Activated T-cell treated with anti-CD3 and anti-CD28 coated beads, Interleukin-2, amount 50 U/mL, for 1 hour (primary cell): ENCODE results near the gene PIH1D1.
"Not testable (repeated sequence)": the region's sequence is repeated elsewhere in the genome, so short reads cannot be mapped to it uniquely, and the experiment has no call there.

Source experiments
- DNase-seq: peaks from one replicate; pipeline ENCODE4 v3.0.0-alpha.2; 2020

The PIH1D1 gene

DNA sequence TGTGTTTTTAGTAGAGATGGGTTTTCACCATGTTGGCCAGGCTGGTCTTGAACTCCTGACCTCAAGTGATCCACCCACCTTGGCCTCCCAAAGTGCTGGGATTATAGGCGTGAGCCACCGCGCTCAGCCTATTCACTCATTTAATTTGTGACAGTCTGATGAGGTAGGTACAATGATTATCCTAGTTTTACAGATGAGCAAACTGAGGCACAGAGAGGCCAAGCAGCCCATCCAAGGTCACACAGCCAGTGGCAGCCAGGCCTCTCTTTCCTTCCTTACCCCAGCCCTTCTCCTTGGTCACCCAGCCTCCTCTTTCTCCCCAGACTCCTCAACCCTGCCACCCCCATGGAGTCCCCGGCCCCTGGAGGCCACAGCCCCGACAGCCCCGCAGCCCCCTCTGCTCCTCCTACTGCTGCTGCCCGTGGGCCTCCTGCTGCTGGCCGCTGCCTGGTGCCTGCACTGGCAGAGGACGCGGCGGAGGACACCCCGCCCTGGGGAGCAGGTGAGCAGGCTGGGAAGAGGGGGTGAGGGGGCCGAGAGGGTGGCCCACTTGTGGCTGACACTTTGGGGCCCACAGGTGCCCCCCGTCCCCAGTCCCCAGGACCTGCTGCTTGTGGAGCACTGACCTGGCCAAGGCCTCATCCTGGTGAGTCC is 28.5 kb upstream of the PIH1D1 start:
- DNase-seq = no peak

DNA sequence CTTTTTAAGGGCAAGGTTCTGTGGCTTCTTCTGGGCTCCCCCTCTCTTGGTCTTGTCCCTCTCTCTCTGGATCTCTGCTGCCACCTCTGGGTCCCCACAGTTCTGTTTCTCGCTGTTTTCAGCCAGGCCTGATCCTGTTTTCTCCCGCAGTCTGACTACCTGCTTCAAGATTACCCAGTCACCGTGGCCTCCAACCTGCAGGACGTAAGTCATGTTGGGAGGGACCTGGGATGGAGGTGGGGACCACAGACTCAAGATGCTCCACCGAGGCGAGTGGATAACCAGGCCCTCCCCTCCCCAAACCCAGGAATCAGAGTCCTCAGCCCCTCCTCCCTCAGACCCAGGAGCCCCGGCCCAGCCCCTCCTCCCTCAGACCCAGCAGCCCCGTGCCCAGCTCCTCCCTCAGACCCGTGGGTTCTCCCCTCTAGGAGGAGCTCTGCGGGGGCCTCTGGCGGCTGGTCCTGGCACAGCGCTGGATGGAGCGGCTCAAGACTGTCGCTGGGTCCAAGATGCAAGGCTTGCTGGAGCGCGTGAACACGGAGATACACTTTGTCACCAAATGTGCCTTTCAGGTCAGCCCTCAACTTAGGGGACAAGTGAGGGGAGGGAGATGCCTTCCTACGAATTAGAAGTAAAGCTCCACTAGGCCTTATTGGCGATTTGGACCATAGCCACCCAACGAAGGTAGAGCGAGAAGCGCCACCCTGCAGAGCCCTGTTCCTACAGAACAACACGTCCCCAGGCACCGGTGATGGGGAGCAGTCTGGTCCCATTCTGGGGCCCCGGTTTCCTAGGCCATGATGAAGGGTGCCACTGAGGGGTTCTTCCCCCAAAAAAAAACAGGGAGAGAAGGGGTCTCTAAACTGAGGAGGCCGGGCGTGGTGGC is 24.6 kb upstream of the PIH1D1 start:
- peak; percentile 73 for DNase-seq

GRCh38 chr19:49475191-49475917 is 23.7 kb upstream of the PIH1D1 start:
- no peak for DNase-seq

- DNase-seq = no peak
Observed at GRCh38 chr19:49474542-49474924, 22.9 kb upstream of the PIH1D1 start.

GRCh38 chr19:49473868-49474541 is 22.4 kb upstream of the PIH1D1 start, which contains the start of gene FLT3LG:
TSS of gene FLT3LG (plus strand) at chr19:49474215. CDS start at chr19:49474640, 425 bp downstream.
- DNase-seq = peak; percentile 94

DNA sequence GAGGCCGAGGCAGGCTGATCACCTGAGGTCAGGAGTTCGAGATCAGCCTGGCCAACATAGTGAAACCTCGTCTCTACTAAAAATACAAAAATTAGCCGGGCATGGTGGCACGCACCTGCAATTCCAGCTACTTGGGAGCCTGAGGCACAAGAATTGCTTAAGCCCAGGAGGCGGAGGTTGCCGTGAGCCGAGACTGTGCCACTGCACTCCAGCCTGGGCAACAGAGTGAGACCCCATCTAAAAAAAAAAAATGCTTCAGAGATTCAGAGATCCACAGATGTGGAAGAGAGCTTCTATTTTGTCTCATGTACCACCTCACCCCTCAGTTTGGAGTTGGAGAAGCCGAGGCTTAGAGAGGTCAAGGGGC is 21.9 kb upstream of the PIH1D1 start:
- DNase-seq = not testable (repeated sequence)

- no peak for DNase-seq
Observed at GRCh38 chr19:49472936-49473335, 21.3 kb upstream of the PIH1D1 start.

GRCh38 chr19:49470615-49470978 is 19.0 kb upstream of the PIH1D1 start:
- DNase-seq = peak; percentile 58

GRCh38 chr19:49469828-49470614 is 18.4 kb upstream of the PIH1D1 start:
- DNase-seq = peak; percentile 81

GRCh38 chr19:49468746-49469447 is 17.3 kb upstream of the PIH1D1 start:
- peak; percentile 81 for DNase-seq

DNA sequence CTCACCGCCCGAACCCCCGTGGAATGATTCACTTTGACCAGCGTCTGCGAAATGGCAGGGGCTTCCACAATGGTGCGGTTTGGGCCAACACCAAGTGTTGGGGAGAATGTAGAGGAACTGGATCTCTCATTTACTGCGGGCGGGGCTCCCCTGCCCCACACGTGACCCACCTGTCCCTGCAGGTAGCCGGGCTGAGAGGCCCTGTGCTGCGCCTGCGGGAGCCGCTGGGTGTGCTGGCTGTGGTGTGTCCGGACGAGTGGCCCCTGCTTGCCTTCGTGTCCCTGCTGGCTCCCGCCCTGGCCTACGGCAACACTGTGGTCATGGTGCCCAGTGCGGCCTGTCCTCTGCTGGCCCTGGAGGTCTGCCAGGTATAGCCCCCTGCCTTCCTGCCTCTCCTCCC is 16.6 kb upstream of the PIH1D1 start:
- no peak for DNase-seq

GRCh38 chr19:49465371-49465770 is 13.8 kb upstream of the PIH1D1 start:
- no peak for DNase-seq

- no peak for DNase-seq
Observed at GRCh38 chr19:49463960-49464740, 12.5 kb upstream of the PIH1D1 start.

DNA sequence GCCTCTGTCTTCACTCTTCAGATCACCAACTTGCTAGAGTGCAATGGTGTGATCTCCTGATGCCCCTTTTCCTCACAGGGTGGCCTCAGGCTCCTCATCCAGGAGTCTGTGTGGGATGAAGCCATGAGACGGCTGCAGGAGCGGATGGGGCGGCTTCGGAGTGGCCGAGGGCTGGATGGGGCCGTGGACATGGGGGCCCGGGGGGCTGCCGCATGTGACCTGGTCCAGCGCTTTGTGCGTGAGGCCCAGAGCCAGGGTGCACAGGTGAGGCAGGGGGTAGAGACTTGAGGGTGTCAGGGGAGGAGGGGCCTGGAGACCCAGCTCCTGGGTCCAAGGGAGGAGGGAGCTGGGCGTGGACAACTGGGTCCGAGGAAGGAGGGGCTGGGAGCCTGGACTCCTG is 10.9 kb upstream of the PIH1D1 start:
- DNase-seq = no peak

- DNase-seq = no peak
Observed at GRCh38 chr19:49461656-49462055, 10.0 kb upstream of the PIH1D1 start.

- not testable (repeated sequence) for DNase-seq
Observed at GRCh38 chr19:49461130-49461529, 9.5 kb upstream of the PIH1D1 start.

- DNase-seq = no peak
Observed at GRCh38 chr19:49459388-49459787, 7.8 kb upstream of the PIH1D1 start.

- no peak for DNase-seq
Observed at GRCh38 chr19:49458567-49458903, 6.9 kb upstream of the PIH1D1 start.

DNA sequence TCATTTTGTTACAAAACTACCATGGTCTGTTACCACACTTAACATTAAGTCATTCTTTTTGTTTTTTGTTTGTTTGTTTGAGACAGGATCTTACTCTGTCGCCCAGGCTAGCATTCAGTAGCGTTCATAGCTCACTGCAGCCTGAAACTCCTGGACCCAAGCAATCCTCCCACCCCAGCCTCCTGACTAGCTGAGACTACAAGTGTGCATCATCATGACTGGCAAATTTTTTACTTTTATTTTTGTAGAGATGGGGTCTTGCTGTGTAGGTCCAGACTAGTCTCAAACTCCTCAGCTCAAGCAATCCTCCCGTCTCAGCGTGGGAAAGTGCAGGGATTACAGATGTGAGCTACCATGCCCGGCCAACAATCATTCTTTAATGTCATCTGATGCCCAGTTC is 4.7 kb upstream of the PIH1D1 start:
- no peak for DNase-seq

GRCh38 chr19:49455773-49456172 is 4.2 kb upstream of the PIH1D1 start:
- no peak for DNase-seq

- no peak for DNase-seq
Observed at GRCh38 chr19:49453757-49454240, 2.2 kb upstream of the PIH1D1 start.
